Nucleus accumbens (tissue), 56 donors: ENCODE measurements around the gene NPR2.

ENCODE experiments used
- DNase-seq, 56 donors: peaks; one replicate each; lab custom pipeline; 2025; lab: John Stamatoyannopoulos, UW

The NPR2 gene

DNA sequence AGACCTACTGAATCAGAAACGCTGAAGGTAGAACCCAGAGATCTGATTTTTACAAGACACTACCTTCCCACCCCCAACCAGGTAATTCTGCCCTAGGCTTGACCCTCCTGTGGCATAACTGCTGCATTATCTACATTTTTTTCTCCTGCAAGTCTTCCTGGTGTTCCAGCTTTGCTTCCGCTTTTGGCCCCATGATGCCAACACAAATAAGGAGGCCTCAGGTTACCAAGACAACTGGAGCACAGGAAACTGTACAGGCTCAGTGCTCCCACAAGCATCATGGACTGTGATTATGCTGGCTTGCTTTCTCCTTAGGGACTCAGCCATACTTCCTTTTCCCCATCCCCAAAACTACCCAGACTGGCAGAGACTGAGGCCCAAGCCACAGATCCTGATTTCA lies 30.7 kb upstream of the NPR2 start:
- DNase-seq, result no peak

DNA sequence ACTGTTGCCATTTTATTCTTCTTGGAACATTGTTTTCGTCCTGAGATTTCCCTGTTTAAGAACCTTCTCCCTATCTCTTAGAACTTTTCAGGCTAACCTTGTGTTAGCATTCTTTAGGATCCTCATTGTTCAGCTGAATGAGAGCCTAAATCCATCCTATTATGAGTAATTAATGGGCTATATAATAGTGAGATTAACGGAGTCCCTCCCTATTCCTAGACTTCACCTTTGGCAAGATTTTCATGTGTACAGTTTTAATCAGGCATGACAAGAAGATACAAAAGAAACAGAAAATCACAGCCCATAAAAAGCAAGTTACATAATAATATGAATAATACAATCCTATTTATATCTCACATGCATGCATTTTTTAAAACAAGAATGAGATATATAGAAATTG lies 28.2 kb upstream of the NPR2 start:
- DNase-seq, result no peak

DNA sequence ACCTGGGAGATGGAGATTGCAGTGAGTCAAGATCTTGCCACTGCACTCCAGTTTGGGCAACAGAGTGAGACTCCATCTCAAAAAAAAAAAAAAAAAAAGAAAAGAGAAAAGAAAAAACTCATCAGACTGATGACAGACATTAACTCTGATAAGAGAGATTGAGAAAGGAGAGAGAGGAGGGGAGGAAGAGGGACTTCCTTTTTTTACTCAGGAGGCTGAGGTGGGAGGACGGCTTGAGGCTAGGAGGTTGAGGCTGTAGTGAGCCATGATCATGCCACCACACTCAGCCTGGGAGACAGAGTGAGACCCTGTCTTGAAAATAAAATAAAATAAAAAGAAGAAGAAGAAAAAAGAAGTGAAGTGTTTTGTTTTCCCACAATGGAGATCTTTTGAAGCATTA lies 27.6 kb upstream of the NPR2 start:
- DNase-seq, result no peak

DNA sequence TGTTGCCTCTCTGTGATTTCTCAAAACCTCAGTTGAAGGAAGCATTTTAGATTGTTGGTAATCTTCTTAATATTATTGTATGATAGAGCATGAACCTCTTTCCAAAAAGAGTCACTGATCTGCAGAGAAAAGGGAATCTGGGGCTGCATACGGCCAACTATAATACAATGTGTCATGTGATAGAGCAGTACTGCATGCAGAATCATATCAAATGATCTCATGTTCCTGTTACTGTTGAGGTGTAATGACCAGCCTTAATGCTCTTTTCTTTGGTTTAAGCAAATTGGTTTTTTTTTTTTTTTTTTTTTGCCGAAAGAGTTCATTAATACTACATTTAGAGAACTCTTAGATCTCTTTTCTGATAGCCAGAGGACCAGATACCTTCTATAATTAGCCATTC lies 24.4 kb upstream of the NPR2 start:
- DNase-seq, result no peak

DNA sequence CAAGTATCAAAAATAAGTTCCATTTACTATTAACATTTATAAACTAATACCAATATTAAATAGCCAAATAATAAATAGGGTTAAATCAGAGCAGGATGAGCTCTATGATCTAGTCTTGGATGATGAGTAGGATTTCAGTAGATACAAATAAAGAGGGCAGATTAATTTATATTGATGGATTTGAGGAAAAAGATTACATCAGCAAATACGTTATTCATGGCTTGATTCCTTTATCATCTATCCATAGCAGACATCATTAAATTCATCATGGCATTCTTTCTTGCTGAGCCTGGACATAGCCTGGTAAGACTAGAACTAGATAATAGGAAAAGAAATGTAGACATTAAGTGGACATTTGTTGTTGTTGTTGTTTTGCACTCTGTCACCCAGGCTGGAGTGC lies 23.9 kb upstream of the NPR2 start:
- DNase-seq, result no peak

DNA sequence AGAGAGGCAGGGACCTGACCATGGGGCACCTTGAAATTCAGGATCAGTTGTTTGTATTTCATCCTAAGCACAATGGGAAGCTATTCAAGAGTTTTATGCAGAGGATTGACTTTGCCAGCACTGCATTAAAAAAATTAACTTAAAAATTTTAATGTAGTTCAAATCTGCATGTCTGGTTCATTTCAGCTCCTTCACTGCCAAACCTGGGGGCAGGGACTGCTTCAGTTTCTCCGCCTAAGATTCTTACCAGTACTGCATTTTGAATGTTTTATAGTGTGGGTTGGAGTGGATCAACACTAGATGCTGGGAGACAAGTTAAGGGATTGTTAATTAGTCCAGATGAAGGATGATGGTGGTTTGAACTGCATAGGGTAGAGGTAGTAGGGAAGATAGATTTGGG lies 21.6 kb upstream of the NPR2 start:
- no peak for DNase-seq

- no peak for DNase-seq
Measured at GRCh38 chr9:35771075-35771433, 20.3 kb upstream of the NPR2 start.

DNA sequence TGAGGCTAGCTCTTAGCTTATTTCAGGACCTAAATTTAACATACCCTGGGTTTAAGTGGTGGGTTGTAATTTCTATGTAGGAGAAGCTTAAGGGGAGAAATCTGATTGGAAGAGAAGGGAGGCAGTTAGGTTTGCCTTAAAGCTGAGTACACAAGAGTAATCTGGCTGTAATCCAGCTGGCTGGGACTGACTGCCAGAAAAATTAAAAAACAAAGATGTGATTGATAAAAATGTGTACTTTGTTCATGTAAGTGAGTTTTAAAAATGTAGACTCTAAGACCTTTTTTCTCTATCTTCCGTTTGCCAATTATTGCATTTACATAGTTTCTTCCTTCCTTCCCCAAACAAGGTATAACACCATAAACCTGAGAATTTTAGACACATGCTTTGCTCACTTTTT lies 19.9 kb upstream of the NPR2 start:
- DNase-seq, result no peak

- DNase-seq, result no peak
Measured at GRCh38 chr9:35771943-35772342, 19.4 kb upstream of the NPR2 start.

DNA sequence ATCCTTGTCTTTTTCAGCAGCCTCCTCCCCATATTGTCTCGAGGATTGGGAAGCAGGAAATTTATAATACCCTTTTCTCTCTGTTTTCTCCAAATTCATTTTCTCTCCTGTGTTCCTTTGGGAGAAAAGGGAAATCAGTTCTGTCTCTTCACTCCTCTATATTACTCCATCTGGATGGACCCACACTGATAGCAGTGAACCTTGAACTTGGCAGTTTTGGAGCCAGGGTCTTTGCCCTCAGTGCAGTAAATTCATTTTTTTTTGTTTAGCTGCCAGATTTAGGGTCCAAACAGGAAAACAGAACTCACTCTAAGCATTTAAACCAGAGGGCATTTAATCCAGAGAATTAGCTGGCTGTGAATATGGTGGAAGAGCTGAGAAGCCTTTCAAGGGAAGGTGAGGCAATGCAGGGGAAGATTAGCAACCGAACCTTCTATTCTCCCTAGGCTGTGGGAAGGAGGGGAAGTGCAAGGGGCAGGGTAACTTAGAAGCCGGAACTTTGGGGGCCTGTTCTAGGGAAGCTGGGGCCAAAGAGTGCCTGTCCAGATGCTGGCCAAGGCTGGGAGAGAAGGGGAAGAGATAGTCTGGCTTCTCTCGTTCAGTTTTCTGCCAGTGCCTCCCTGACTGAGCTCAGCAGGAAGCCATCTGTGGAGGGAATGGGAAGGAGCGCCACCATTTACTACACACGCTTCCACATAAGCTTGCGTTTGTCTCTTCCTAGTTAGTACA lies 16.3 kb upstream of the NPR2 start:
- peak in 4 of 56 donors; percentile 12 to 27 (median 16) for DNase-seq

- DNase-seq, result no peak
Measured at GRCh38 chr9:35776018-35776417, 15.4 kb upstream of the NPR2 start.

DNA sequence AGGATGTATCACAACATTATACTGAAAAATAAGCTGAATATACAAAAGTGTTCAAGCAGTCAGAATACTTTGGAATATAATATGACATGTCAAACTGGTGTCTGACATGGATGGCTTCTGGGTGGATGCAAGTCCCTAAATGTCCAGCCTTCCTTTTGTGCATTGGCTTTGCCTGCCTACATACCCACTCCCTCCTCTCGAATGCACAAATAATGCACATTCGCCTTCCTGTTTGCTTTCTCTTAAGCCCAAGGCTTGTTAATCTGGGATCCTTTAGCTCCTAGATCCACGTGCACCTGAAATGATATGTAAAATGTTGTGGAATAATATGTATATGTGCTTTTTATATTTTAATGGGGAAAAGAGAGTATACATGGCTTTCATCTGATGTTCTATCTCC lies 12.9 kb upstream of the NPR2 start:
- DNase-seq, result no peak

- DNase-seq, result no peak
Measured at GRCh38 chr9:35781066-35781465, 10.3 kb upstream of the NPR2 start.

GRCh38 chr9:35783418-35783817 lies 8.0 kb upstream of the NPR2 start:
- DNase-seq, result no peak

DNA sequence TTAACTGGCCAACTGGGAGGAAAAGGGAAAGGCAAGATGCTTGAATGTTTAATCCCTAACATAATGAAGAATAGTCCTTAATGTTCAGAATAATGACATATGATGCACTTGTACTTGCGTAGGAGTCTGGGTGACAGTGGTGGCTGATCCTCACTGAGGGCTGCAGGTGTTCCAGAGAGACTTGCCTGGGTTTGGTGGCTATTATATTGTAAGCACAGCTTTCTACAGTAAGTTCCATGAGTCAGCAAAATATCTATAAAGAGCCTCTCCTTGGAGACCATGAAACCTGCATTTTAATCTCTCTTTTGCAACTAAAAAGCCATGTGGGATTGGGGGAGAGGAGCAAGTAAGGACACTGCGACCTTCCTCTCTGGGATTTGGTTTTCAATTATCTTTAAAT lies 1.9 kb upstream of the NPR2 start:
- no peak for DNase-seq

DNA sequence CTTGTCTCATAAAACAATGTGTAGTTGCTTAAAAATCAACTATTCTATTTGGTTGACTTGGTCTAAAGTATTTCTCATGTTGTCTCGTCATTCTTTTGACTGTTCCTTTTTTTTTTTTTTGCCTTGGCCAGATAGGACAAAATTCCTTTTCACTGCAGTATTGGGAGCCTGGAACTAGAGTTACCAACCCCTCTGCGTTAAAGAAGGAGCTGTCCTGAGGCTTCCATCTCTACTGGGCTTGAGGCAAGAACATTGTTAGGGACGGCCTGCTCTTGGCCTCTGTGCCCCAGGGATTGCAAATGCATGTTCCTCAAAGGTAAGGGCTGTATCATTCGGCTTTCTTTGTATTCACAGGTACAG lies 1.4 kb upstream of the NPR2 start:
- DNase-seq, result no peak

DNA sequence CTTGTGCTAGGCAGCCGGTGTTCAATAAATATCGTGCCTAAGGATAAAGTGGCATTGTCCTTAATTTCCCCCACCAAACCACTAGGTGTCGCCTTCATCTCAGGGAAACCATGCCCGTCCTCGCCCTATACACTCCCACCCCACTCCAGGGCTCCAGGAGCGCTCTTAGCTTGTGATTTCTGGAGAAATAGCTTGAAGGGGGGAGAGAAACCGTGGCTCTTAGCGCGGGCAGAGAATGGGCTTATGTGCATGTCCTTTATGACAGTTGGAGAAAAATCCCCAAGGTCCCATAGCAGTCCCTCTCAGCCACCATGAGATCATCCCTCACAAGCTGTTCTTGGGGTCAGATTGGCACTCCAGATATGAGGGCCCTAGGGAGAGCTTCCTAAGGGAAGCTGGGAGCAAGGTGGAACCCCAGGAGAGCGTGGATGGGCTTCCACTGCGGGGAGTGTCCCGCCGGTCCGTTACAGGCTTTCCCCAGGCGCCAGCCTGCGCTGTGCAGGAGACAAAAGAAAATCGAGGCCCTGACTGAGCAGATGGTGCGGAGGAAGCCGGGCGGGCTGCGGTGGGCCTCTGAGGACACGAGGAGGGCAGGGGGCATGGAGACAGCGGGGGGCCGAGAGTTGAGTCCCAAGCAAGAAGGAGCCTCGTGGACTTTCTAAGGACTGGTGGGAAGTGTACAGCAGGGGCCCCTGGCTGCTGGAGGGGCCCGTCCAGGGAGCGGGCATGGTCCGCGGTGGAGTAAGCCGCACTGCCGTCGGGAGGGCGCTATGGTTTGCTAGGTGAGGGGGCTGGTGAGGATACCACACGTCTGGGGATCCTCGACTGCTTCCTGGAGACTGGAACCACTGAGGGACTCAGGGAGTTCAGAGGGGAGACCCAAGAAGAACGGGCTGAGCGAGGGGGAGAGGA lies 750 bp upstream of the NPR2 start:
- peak in 48 of 56 donors; percentile 13 to 81 (median 52) for DNase-seq

DNA sequence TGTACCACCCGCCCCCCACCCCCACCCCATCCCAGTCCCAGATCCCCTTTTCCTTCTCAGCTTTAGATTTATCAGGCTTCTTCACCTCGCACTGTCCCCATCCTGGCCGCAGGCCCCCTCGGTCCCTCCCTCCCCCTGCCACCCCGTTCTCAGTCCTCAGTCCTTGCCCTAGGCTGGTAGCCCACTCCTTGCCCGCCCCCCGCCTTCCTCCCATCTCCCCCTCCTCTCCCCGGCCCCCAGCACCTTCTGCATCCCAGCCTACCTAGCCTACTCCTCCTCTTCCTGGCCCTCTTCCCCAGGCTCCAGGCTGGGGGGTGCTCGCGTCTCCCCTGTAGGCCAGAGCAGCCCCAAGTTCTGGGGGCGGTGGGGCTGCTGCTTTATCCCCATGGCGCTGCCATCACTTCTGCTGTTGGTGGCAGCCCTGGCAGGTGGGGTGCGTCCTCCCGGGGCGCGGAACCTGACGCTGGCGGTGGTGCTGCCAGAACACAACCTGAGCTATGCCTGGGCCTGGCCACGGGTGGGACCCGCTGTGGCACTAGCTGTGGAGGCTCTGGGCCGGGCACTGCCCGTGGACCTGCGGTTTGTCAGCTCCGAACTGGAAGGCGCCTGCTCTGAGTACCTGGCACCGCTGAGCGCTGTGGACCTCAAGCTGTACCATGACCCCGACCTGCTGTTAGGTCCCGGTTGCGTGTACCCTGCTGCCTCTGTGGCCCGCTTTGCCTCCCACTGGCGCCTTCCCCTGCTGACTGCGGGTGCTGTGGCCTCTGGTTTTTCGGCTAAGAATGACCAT lies 828 bp downstream of the NPR2 start:
- DNase-seq, result peak in 1 of 56 donors; percentile 10

DNA sequence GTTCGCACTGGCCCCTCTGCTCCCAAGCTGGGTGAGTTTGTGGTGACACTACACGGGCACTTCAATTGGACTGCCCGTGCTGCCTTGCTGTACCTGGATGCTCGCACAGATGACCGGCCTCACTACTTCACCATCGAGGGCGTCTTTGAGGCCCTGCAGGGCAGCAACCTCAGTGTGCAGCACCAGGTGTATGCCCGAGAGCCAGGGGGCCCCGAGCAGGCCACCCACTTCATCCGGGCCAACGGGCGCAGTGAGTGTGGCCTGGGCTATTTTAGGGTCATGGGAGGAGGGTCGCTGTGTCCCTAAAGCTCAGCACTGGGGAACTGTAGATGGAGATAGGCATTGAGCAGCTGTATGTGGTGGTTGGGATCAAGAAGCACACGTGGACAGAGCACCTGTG lies 1.4 kb downstream of the NPR2 start:
- no peak for DNase-seq

DNA sequence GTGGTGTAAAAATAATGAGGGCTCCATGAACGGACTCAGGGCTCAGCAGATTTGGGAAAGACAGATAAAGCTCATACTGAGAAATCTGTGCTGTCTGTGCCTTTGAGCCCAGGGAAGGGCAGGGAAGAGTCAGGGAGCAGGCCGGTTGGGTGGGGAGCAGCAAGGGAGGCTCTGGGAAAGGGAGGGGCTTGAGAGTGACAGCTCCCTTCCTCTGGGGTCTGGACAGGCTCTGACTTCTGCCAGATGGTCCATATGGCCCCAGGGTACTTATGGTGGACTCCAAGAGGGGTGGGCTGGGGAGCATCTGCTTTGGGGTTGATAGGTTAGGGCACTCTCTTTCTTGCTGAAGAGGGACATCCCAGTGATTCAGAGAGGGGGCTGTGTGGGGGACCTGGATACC lies 2.1 kb downstream of the NPR2 start:
- no peak for DNase-seq

- DNase-seq, result no peak
Measured at GRCh38 chr9:35795695-35796094, 4.3 kb downstream of the NPR2 start.
